H4 (cell line): Measurements from ENCODE around the gene COL4A2. TPM values are rescaled to one million over a fixed set of nuclear protein-coding genes. Genes with fewer than 3 reads are reported as not detected.
A peak's percentile ranks its signal among the peaks of the same experiment; 100 is the strongest.

Source experiments
- DNase-seq: peaks from one replicate; pipeline ENCODE4 v3.0.0-alpha.2; 2015; ENCODE audit warnings: low spot score
- total RNA-seq: library from RNA; depleted of rRNA; stranded (reverse); fragments of >200 nt; shearing (Covaris generic); gene quantifications from 2 replicates; pipeline ENCODE4 v1.2.3, GENCODE V29; 2014

COL4A2 gene
- total RNA-seq, 1 experiment from 2014 or later = 20.4 TPM

- DNase-seq = no peak
These were observed 226.9 kb downstream of the COL4A2 start for GRCh38 chr13:110533771-110534670.

GRCh38 chr13:110535526-110535925 lies 228.4 kb downstream of the COL4A2 start:
- DNase-seq = no peak

- DNase-seq = no peak
These were observed 229.1 kb downstream of the COL4A2 start for GRCh38 chr13:110536006-110536693.

GRCh38 chr13:110538632-110539031 lies 231.5 kb downstream of the COL4A2 start:
- no peak for DNase-seq

DNA sequence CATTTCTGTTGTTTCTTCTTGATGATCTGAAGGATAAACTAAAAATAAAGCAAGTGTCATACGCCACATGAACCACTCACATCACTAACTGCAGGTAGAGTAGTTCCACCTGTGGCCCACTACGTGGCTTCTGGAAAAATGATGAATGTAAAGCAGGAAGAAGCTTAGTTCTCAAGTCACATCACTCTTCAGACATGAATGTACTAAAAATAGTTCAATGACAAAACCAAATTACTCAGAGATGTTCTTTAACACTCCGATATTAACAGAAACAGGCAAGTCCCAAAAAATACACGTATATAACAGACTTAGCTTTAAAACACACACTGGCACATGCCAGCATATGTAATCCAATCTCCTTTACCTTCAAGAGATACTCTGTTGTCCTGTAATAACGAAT lies 232.8 kb downstream of the COL4A2 start:
- no peak for DNase-seq

DNA sequence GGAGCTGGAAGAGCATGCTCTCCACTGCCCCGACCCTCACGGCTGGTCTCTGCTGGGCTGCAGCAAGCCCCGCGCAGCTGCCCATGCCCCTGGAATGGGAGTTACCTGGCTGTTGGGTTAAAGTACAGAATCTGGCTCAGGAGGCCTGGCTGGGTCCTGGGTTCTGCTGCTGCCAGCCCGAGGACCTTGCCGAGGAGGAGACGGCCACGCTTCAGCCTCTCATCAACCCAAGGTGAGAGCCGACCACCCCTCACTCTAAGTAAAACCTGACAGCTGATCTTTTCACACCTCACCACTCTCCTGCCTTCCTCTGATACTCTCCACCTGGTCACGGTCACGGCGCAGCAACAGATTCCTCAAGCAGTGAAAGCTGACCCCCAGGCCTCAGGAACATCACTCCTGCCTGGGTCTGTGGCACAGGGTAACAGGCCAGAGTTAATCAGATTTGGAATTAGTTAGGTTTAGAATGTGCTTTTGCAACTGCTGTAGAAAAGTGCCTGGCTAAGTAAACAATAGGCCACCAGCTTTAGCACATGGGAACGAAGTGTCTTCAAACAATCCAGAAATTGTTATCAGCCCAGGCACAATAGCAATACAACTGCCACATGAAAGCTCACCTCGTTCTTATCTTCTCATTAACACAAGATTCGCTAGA lies 233.9 kb downstream of the COL4A2 start:
- DNase-seq = no peak

- DNase-seq = no peak
These were observed 234.4 kb downstream of the COL4A2 start for GRCh38 chr13:110541526-110541920.

- no peak for DNase-seq
These were observed 235.2 kb downstream of the COL4A2 start for GRCh38 chr13:110542169-110542796.

DNA sequence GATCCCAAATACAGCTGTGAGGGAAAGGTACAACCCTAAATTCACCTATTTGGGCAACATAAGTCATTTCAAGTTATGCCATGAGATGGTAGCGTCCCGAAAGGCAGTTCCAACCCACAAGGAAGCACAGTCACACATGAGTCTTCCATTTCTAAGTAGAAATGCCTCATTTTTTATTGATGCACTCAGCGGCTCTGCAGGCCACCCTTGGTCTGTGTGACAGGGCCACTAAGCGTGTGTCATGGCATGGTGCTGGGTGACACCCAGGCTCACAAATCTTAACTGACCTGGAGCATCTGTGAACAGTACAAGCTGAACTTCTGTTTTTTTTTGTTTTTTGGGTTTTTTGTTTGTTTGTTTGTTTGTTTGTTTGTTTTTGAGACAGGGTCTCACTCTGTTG lies 239.3 kb downstream of the COL4A2 start:
- no peak for DNase-seq

DNA sequence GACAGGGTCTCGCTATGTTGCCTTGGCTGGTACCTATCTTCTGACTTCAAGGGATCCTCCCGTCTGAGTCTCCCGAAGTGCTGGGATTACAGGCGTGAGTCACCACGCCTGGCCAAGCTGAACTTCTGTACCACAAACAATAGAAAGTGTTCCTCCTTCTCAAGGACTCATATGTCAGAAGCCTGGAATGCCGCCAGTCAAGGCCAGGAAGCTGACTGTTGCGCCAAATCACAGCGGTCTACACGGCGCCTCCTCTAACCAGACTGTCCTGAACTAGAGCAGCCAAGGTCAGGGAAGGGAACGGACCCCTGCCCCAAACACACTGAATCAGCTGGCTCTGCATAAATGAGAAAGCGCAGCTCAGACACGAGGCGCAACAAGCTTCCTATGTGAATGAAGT lies 239.8 kb downstream of the COL4A2 start:
- peak; percentile 93 for DNase-seq

- DNase-seq = no peak
These were observed 242.1 kb downstream of the COL4A2 start for GRCh38 chr13:110548891-110549794.

GRCh38 chr13:110549795-110550160 lies 242.7 kb downstream of the COL4A2 start:
- DNase-seq = no peak

DNA sequence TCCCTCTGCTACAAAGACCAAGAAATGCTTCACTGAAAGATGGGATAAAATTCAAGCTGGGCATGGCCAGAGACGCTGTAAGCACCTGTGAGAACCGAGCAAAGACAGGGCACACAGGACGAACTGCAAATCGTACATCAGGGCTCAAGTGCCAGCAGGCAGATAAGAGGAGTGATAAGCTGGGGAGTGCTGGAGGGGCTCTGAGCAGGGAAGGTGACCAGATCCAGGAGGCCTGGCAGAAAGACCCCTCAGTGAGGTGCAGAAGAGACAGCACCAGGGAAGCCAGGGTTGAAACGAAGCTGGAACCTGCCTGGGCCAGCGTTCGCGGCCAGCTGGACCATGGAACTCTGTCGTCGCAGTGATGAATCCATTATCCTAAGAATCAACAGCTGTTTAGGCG lies 244.2 kb downstream of the COL4A2 start:
- DNase-seq = no peak

DNA sequence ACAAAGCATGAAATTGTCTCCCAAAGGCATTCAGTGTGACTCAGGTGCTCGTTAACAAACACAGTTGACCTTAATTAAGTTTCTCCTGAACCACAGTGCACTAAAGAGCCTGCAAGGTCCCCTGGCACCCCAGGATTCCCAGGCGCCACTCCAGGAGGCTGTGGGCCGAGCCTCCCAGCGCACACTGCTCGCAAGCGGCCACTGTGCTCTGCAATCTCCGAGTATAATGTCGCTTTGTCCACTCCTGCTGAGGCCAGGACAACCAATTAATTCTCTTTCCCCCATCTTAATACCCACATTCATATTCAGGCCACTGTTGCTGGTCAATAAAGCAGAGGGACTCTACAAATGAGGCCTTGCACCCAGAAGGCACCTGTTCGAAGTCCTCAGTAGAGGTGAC lies 245.7 kb downstream of the COL4A2 start:
- DNase-seq = no peak

DNA sequence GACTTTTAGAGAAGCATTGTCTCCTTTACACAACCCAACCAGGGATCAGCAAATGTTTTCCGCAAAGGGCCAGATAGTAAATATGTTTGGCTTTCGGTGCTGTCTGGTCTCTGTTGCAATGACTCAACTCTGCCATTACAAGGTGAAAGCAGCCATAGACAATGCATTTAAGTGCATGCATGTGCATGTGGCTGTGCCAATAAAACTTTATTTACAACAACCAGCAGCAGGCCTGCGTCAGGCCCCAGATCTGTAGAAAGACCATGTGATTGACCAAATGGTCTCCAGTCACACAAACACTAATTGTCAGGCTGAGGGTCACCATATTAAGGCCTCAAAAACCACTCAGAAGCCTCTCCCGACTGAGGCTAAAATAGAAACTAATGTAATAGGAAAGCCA lies 246.3 kb downstream of the COL4A2 start:
- no peak for DNase-seq

GRCh38 chr13:110554227-110554836 lies 247.2 kb downstream of the COL4A2 start:
- DNase-seq = no peak

GRCh38 chr13:110554946-110555345 lies 247.9 kb downstream of the COL4A2 start:
- DNase-seq = no peak

DNA sequence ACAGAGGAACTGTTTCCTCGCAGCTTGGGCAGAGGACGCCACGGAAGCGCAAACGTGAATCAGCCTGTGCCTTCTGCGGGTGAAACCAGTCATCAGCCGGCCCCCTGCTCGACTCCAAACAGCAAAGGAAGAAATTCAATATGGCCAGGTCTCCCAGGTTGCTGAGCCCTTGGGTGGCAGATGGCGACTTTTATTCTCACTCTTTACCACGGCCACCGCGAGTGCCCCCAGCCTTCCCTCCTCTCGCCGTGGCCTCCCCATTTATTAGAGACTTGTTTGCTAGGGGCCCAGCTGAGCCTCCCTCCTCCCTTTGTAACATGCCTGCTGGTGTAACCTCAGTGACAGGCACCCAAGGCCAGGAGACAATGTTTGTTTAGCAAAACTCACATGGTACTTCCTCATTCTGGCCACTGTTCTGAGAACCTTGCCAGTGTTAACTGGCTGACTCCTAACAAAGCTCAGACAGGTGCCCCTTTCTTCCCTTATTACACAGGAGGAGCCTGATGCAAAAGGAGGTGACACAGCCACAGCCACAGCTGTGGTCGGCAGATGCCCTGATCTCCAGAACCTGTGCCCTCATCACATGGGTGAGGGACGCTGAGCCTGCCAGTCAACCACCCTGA lies 248.6 kb downstream of the COL4A2 start:
- DNase-seq = no peak

DNA sequence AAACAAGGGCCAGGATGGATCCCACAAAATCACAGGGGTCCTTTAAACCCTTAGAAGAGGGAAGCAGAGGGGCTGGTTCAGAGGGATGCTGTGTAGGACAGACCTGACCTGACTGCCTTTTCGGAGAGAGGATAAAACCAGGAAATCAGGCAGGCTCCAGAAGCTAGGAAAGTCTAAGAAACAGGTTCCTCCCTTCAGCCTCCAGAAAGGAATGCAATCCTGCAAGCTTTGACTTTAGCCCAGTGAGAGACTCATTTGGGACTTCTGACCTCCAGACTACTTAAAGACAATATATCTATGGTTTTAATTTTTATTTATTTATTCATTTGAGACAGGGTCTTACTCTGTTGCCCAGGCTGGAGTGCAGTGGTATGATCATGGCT lies 249.1 kb downstream of the COL4A2 start:
- no peak for DNase-seq

GRCh38 chr13:110557082-110557481 lies 250.0 kb downstream of the COL4A2 start:
- DNase-seq = no peak
